Tracheal epithelial cell (primary cell): Measurements from ENCODE around the gene UNC50. TPM values are rescaled to one million over a fixed set of nuclear protein-coding genes. Genes with fewer than 3 reads are reported as not detected.

ENCODE experiments used
- total RNA-seq: library from RNA; depleted of rRNA; stranded (reverse); fragments of >200 nt; gene quantifications from 2 replicates; pipeline ENCODE4 v1.2.1, GENCODE V29; 2014

UNC50 gene
- 40.2 and 46.7 TPM in 2 replicates for total RNA-seq

DNA sequence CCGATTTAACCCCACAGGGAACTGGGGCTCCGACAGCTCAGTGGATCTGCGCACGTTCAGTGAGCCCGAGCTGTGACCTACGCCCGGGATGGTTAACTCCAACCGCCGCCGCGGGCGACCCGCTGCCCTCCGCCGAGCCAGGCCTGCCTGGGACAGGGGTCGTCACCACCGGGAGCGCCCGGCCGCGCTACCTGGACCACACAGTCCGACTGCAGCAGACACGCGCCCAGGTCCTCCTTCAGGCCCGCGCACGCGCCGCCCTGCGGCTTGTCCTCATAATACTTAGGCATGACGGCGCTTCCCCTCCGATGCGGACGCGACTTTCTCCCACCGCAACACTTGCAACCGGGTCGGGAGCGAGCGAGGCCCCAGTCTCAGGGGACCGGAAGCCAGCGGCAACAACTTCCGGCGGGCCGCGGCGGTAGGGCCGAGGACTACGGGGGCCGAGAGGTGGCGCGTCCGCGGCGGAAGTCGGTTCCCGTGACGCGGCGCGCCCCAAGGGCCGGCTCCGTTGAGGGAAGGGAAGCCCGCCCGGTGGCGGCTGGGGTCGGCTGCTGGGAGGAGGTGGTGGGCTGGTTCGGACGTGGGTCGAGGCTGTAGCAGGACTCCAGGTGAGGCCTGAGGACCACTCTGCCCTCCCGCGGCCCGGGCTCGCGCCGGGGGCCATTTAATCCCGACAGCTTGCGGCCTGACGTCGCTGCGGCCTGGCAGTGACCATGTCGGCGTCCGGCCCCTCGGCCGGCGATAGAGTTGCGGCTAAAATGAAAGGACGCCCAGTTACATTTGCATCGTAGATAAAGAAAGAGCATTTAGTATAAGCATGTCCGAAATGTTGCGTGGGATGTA lies at the start of gene UNC50, which contains the start of gene COA5:
UNC50 (plus strand) TSS at position 474 of the 846 bp plus-strand sequence. CDS start 1,171 bp downstream, outside the sequence.
COA5 (minus strand) TSS at position 397 of the 846 bp plus-strand sequence; CDS start at position 290, 107 bp downstream.

Other genes with a start within 250 kb of the UNC50 start
- gene INPP4A, start 163.7 kb upstream of the UNC50 start, total RNA-seq, result 15.1 and 16.6 TPM in 2 replicates
- gene COA5, start 77 bp upstream of the UNC50 start, total RNA-seq, result 11.6 and 17.5 TPM in 2 replicates
- 2.4 and 4.3 TPM in 2 replicates for gene MGAT4A, start 122.5 kb downstream of the UNC50 start, total RNA-seq